Measurements from ENCODE around the gene LNX2. TPM values are rescaled to one million over a fixed set of nuclear protein-coding genes. Genes with fewer than 3 reads are reported as not detected.

Gene LNX2
- total RNA-seq, 1 donor from 2014 or later, result 9.2 TPM

GRCh38 chr13:27504128-27504867 is 116.0 kb downstream of the LNX2 start:
- peaks cover 24% of the 10 kb centered on the region for H3K27me3 Mint-ChIP-seq (ENCODE audit: low read depth)
- DNase-seq (ENCODE audit: low spot score), result no peak
- TF ChIP-seq CTCF (IDR thresholded peaks at IDR 0.05), result no peak
- H3K9me3 Mint-ChIP-seq (ENCODE audit: low read depth), result no peaks in the 10 kb centered on the region
- H3K36me3 Mint-ChIP-seq (ENCODE audit: low read depth), result no peaks in the 10 kb centered on the region
- no peak overlapping the region for H3K4me3 Mint-ChIP-seq (ENCODE audit: unreplicated experiment)
- no peak overlapping the region for H3K27ac Mint-ChIP-seq (ENCODE audit: unreplicated experiment)
- H3K4me1 Mint-ChIP-seq (ENCODE audit: low read depth), result no peaks in the 10 kb centered on the region

- Mint-ChIP-seq H3K9me3 (ENCODE audit: low read depth) (no peaks in the 10 kb centered on the region), H3K4me3 (ENCODE audit: unreplicated experiment) (no peak overlapping the region), H3K36me3 (ENCODE audit: low read depth) (no peaks in the 10 kb centered on the region), H3K4me1 (ENCODE audit: low read depth) (no peaks in the 10 kb centered on the region), H3K27ac (ENCODE audit: unreplicated experiment) (no peak overlapping the region), H3K27me3 (ENCODE audit: low read depth) (peaks cover 18% of the 10 kb centered on the region)
- TF ChIP-seq CTCF (IDR thresholded peaks at IDR 0.05), result no peak
- no peak for DNase-seq (ENCODE audit: low spot score)
Measured at GRCh38 chr13:27500806-27501534, 119.4 kb downstream of the LNX2 start.

- Mint-ChIP-seq H3K36me3 (ENCODE audit: low read depth) (no peaks in the 10 kb centered on the region), H3K4me3 (ENCODE audit: unreplicated experiment) (no peak overlapping the region), H3K4me1 (ENCODE audit: low read depth) (no peaks in the 10 kb centered on the region), H3K27me3 (ENCODE audit: low read depth) (peaks cover 8% of the 10 kb centered on the region), H3K9me3 (ENCODE audit: low read depth) (no peaks in the 10 kb centered on the region), H3K27ac (ENCODE audit: unreplicated experiment) (no peak overlapping the region)
- DNase-seq (ENCODE audit: low spot score), result no peak
- TF ChIP-seq CTCF (IDR thresholded peaks at IDR 0.05), result no peak
Measured at GRCh38 chr13:27497563-27498230, 122.6 kb downstream of the LNX2 start.

- no peak overlapping the region for H3K4me3 Mint-ChIP-seq (ENCODE audit: unreplicated experiment)
- no peaks in the 10 kb centered on the region for H3K4me1 Mint-ChIP-seq (ENCODE audit: low read depth)
- no peaks in the 10 kb centered on the region for H3K9me3 Mint-ChIP-seq (ENCODE audit: low read depth)
- peaks cover 3% of the 10 kb centered on the region for H3K27me3 Mint-ChIP-seq (ENCODE audit: low read depth)
- no peaks in the 10 kb centered on the region for H3K36me3 Mint-ChIP-seq (ENCODE audit: low read depth)
- no peak for TF ChIP-seq CTCF (IDR thresholded peaks at IDR 0.05)
- no peak for DNase-seq (ENCODE audit: low spot score)
- H3K27ac Mint-ChIP-seq (ENCODE audit: unreplicated experiment), result no peak overlapping the region
Measured at GRCh38 chr13:27496536-27497273, 123.6 kb downstream of the LNX2 start.

GRCh38 chr13:27496006-27496405 is 124.3 kb downstream of the LNX2 start:
- Mint-ChIP-seq H3K27me3 (ENCODE audit: low read depth) (peaks cover 3% of the 10 kb centered on the region), H3K27ac (ENCODE audit: unreplicated experiment) (no peak overlapping the region), H3K4me1 (ENCODE audit: low read depth) (no peaks in the 10 kb centered on the region), H3K36me3 (ENCODE audit: low read depth) (no peaks in the 10 kb centered on the region), H3K4me3 (ENCODE audit: unreplicated experiment) (no peak overlapping the region), H3K9me3 (ENCODE audit: low read depth) (no peaks in the 10 kb centered on the region)
- DNase-seq (ENCODE audit: low spot score), result no peak
- TF ChIP-seq CTCF (IDR thresholded peaks at IDR 0.05), result no peak
